Liver (tissue), 9 donors: ENCODE data around the gene HAPLN1. TPM values are rescaled to one million over a fixed set of nuclear protein-coding genes. Genes with fewer than 3 reads are reported as not detected.

Source experiments
- DNase-seq: peaks from one replicate; pipeline ENCODE4 v3.0.0-alpha.2; 2017; ENCODE audit warnings: low spot score
- H3K27ac ChIP-seq, 2 donors: one replicate each; pipeline ENCODE4 v1.7.0; 2013; ENCODE audit warnings: inconsistent platforms in 2 of 2, low read length in 2 of 2, control low read depth in 1 of 2, low read depth in 1 of 2, mild to moderate bottlenecking in 1 of 2
- H3K27me3 ChIP-seq, 4 donors: one replicate each; pipeline versions ENCODE4 v1.6.1 to v1.7.0; 2013; ENCODE audit warnings: low read length in 3 of 4, inconsistent platforms in 1 of 4, mild to moderate bottlenecking in 1 of 4, moderate library complexity in 1 of 4; ENCODE audit not compliant: control insufficient read depth in 4 of 4, insufficient read depth in 4 of 4
- H3K36me3 ChIP-seq, 4 donors: one replicate each; pipeline versions ENCODE4 v1.6.1 to v1.7.0; 2013; ENCODE audit warnings: low read length in 3 of 4, mild to moderate bottlenecking in 3 of 4, low read depth in 1 of 4, moderate library complexity in 1 of 4; ENCODE audit not compliant: control insufficient read depth in 4 of 4, insufficient read depth in 3 of 4
- H3K4me1 ChIP-seq, 4 donors: one replicate each; pipeline versions ENCODE4 v1.6.1 to v1.7.0; 2013; ENCODE audit warnings: low read length in 3 of 4, mild to moderate bottlenecking in 3 of 4, moderate library complexity in 1 of 4; ENCODE audit not compliant: control insufficient read depth in 4 of 4, insufficient read depth in 4 of 4
- H3K4me3 ChIP-seq, 3 donors: one replicate each; pipeline versions ENCODE4 v1.6.1 to v1.7.0; 2013; ENCODE audit warnings: low read length in 3 of 3, control low read depth in 1 of 3, low read depth in 1 of 3, mild to moderate bottlenecking in 1 of 3
- H3K9ac ChIP-seq, 2 donors: one replicate each; pipeline ENCODE4 v1.7.0; 2013; ENCODE audit warnings: low read length in 2 of 2, mild to moderate bottlenecking in 2 of 2, moderate library complexity in 2 of 2, control low read depth in 1 of 2, low read depth in 1 of 2
- H3K9me3 ChIP-seq, 4 donors: one replicate each; pipeline versions ENCODE4 v1.6.1 to v1.7.0; 2013; ENCODE audit warnings: low read length in 3 of 4; ENCODE audit not compliant: control insufficient read depth in 4 of 4
- EGR1 ChIP-seq, 2 donors: IDR thresholded peaks; 2 replicates each; pipeline ENCODE4 v1.6.1; 2016 to 2018; ENCODE audit warnings: antibody characterized with exemption in 2 of 2, low read depth in 2 of 2
- GABPA ChIP-seq, 2 donors: IDR thresholded peaks in 1 of 2; conservative IDR thresholded peaks in 1 of 2; 2 replicates each; pipeline ENCODE4 v1.6.1; 2016; ENCODE audit warnings: antibody characterized with exemption in 2 of 2, mild to moderate bottlenecking in 1 of 2, moderate library complexity in 1 of 2
- HNF4A ChIP-seq, 2 donors: conservative IDR thresholded peaks; 2 replicates each; pipeline ENCODE4 v1.6.1; 2016; ENCODE audit warnings: antibody characterized with exemption in 2 of 2, mild to moderate bottlenecking in 2 of 2
- JUND ChIP-seq, 2 donors: IDR thresholded peaks; 2 replicates each; pipeline ENCODE4 v1.6.1; 2016; ENCODE audit warnings: antibody characterized with exemption in 2 of 2
- NR2F2 ChIP-seq: IDR thresholded peaks from 2 replicates; pipeline ENCODE4 v1.6.1; 2016; ENCODE audit warnings: antibody characterized with exemption
- RAD21 ChIP-seq, 2 donors: IDR thresholded peaks; 2 replicates each; pipeline ENCODE4 v1.6.1; 2016; ENCODE audit warnings: antibody characterized with exemption in 2 of 2, mild to moderate bottlenecking in 2 of 2
- RXRA ChIP-seq, 2 donors: IDR thresholded peaks; 2 replicates each; pipeline ENCODE4 v1.6.1; 2017 to 2018; ENCODE audit warnings: antibody characterized with exemption in 2 of 2, mild to moderate bottlenecking in 1 of 2
- SP1 ChIP-seq: IDR thresholded peaks from 2 replicates; pipeline ENCODE4 v1.6.1; 2018; ENCODE audit warnings: antibody characterized with exemption, mild to moderate bottlenecking
- TAF1 ChIP-seq: conservative IDR thresholded peaks from 2 replicates; pipeline ENCODE4 v1.6.1; 2016; ENCODE audit warnings: antibody characterized with exemption, mild to moderate bottlenecking
- YY1 ChIP-seq: IDR thresholded peaks from 2 replicates; pipeline ENCODE4 v1.6.1; 2016; ENCODE audit warnings: antibody characterized with exemption, mild to moderate bottlenecking
- WGBS: extraction: QIAGEN DNeasy Blood & Tissue Kit; methylation state at CpG from one replicate; pipeline ENCODE4 v1.1.7; 2013; 5-methylcytosine and 5-hydroxymethylcytosine counted together
- polyA plus RNA-seq, 2 donors: library from polyadenylated mRNA; stranded (reverse) in 1 of 2; unstranded in 1 of 2; fragments of 200-250 nt in 1 of 2; fragments of >200 nt in 1 of 2; fragmentation: Nextera tagmentation in 1 of 2; extraction: Ambion mirVana in 1 of 2; gene quantifications; one replicate each; pipeline versions ENCODE4 v1.2.1 to v1.2.3, GENCODE V29; 2013 to 2015
- total RNA-seq, 2 donors: library from RNA; depleted of rRNA; stranded (reverse); fragments of >200 nt; gene quantifications; one replicate each; pipeline ENCODE4 v1.2.3, GENCODE V29; 2014
- TF ChIP-seq, protein P1 (sequence below): IDR thresholded peaks from 2 replicates; pipeline ENCODE4 v1.6.1; 2016; ENCODE audit warnings: antibody characterized with exemption
- TF ChIP-seq, protein P2 (sequence below): fragments of 150-350 bp; IDR thresholded peaks from 2 replicates; pipeline ENCODE4 v1.5.1; 2017; ENCODE audit warnings: improper control_type of control experiment, low read depth, low read length; ENCODE audit not compliant: missing input control
- TF ChIP-seq, protein P3 (sequence below): IDR thresholded peaks from 2 replicates; pipeline ENCODE4 v1.6.1; 2016; ENCODE audit warnings: antibody characterized with exemption, mild to moderate bottlenecking
- TF ChIP-seq, protein P4 (sequence below): IDR thresholded peaks from 2 replicates; pipeline ENCODE4 v1.6.1; 2016; ENCODE audit warnings: antibody characterized with exemption
- TF ChIP-seq, protein P5 (sequence below): IDR thresholded peaks from 2 replicates; pipeline ENCODE4 v1.6.1; 2016; ENCODE audit warnings: antibody characterized with exemption
- donor health status: healthy.
- donor health status: healthy.
- donor health status: healthy.
- donor health status: healthy.
- donor health status: healthy.

HAPLN1 gene
- total and polyA plus RNA-seq, 4 donors = 0.07 to 1.3 TPM; not detected in 2

DNA sequence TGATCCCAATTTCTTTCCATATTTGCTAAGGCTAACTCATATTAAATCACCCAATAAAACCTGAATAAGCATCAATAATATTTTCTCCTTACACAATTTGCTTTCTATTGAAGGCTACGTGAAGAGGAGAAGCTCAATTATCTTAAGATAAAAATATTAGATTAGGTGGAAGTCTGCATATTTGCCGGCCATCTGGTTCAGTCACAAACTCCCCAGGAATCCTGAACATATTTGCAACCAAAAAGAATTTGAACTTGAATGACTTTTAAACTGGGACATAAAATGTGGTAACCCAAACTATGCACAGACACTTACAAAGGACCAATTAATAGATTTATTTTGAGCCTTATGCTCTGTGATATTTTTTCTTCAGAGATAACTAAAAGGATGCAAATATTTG is 92.3 kb downstream of the HAPLN1 start:
- Histone ChIP-seq H3K9me3 (no peaks in the 10 kb centered on the region), H3K36me3 (no peaks in the 10 kb centered on the region), H3K4me1 (no peaks in the 10 kb centered on the region), H3K4me3 (no peak overlapping the region), H3K9ac (no peak overlapping the region), H3K27ac (no peak overlapping the region), H3K27me3 (no peaks in the 10 kb centered on the region)
- DNase-seq = no peak
- WGBS = 64% methylated on average over 2 of the region's 2 CpGs
- TF ChIP-seq GABPA (IDR thresholded peaks at IDR 0.05 in 1 of 2, conservative IDR thresholded peaks at IDR 0.05 in 1 of 2) (no peak), EGR1 (IDR thresholded peaks at IDR 0.05; ENCODE audit: low read depth in 2 of 2) (no peak), SP1 (no peak), TAF1 (no peak)
- TF ChIP-seq, protein P1, sequence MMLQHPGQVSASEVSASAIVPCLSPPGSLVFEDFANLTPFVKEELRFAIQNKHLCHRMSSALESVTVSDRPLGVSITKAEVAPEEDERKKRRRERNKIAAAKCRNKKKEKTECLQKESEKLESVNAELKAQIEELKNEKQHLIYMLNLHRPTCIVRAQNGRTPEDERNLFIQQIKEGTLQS = no peak

DNA sequence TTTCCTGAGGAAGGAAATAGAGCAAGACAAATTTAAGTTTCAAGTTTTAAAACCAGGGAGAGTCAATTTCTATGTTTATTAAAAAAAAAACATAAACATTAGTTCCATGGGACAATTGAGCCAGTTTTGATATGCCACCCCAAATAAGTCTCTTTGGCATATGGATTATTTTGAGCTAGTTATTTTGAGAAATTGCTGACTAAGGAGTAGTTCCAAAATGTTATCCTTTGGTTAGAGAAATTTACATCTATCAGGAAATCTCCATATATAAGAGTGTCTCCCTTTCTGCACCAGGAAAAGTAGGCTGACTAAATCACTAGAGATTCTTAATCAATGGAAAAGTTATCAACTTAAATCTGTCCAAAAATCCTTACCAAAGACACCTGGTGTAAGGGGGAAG is 105.8 kb downstream of the HAPLN1 start:
- H3K27me3 ChIP-seq = no peaks in the 10 kb centered on the region
- no peak for DNase-seq
- no peaks in the 10 kb centered on the region for H3K36me3 ChIP-seq
- no peaks in the 10 kb centered on the region for H3K4me1 ChIP-seq
- no peak for TF ChIP-seq RXRA (IDR thresholded peaks at IDR 0.05)
- TF ChIP-seq, protein P2, sequence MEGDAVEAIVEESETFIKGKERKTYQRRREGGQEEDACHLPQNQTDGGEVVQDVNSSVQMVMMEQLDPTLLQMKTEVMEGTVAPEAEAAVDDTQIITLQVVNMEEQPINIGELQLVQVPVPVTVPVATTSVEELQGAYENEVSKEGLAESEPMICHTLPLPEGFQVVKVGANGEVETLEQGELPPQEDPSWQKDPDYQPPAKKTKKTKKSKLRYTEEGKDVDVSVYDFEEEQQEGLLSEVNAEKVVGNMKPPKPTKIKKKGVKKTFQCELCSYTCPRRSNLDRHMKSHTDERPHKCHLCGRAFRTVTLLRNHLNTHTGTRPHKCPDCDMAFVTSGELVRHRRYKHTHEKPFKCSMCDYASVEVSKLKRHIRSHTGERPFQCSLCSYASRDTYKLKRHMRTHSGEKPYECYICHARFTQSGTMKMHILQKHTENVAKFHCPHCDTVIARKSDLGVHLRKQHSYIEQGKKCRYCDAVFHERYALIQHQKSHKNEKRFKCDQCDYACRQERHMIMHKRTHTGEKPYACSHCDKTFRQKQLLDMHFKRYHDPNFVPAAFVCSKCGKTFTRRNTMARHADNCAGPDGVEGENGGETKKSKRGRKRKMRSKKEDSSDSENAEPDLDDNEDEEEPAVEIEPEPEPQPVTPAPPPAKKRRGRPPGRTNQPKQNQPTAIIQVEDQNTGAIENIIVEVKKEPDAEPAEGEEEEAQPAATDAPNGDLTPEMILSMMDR = no peak
- TF ChIP-seq, protein P3, sequence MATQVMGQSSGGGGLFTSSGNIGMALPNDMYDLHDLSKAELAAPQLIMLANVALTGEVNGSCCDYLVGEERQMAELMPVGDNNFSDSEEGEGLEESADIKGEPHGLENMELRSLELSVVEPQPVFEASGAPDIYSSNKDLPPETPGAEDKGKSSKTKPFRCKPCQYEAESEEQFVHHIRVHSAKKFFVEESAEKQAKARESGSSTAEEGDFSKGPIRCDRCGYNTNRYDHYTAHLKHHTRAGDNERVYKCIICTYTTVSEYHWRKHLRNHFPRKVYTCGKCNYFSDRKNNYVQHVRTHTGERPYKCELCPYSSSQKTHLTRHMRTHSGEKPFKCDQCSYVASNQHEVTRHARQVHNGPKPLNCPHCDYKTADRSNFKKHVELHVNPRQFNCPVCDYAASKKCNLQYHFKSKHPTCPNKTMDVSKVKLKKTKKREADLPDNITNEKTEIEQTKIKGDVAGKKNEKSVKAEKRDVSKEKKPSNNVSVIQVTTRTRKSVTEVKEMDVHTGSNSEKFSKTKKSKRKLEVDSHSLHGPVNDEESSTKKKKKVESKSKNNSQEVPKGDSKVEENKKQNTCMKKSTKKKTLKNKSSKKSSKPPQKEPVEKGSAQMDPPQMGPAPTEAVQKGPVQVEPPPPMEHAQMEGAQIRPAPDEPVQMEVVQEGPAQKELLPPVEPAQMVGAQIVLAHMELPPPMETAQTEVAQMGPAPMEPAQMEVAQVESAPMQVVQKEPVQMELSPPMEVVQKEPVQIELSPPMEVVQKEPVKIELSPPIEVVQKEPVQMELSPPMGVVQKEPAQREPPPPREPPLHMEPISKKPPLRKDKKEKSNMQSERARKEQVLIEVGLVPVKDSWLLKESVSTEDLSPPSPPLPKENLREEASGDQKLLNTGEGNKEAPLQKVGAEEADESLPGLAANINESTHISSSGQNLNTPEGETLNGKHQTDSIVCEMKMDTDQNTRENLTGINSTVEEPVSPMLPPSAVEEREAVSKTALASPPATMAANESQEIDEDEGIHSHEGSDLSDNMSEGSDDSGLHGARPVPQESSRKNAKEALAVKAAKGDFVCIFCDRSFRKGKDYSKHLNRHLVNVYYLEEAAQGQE = no peak
- H3K9ac ChIP-seq = no peak overlapping the region
- no peak overlapping the region for H3K4me3 ChIP-seq
- no peak overlapping the region for H3K27ac ChIP-seq
- peaks cover 0 to 5% (median 3%) of the 10 kb centered on the region in 4 donors for H3K9me3 ChIP-seq

DNA sequence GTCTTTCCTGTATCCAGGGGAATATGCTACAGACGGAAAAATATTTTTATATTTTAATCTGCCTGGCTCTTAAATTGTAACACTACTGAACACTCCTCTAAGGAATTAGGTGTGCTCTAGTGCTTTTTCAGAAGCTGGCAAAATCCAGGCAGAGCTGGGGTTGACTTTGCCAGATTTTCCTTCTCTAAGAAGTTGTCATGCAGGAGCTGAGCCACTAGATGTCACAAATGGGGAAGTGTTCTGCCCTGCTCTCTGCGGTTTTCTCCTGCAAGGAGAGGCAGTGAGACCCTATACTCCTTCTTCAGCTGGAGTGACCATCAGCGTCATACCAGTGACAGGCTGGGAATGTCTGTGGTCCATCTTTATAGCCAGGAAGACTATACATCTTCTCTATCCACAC is 112.5 kb downstream of the HAPLN1 start:
- no peak overlapping the region for H3K4me3 ChIP-seq
- whole genome bisulfite sequencing = 9% methylated on average over 3 of the region's 3 CpGs
- no peak overlapping the region for H3K9ac ChIP-seq
- H3K4me1 ChIP-seq = no peaks in the 10 kb centered on the region
- no peaks in the 10 kb centered on the region for H3K36me3 ChIP-seq
- no peaks in the 10 kb centered on the region for H3K27me3 ChIP-seq
- H3K9me3 ChIP-seq = no peaks in the 10 kb centered on the region
- H3K27ac ChIP-seq = no peak overlapping the region
- no peak for DNase-seq
- TF ChIP-seq, protein P4, sequence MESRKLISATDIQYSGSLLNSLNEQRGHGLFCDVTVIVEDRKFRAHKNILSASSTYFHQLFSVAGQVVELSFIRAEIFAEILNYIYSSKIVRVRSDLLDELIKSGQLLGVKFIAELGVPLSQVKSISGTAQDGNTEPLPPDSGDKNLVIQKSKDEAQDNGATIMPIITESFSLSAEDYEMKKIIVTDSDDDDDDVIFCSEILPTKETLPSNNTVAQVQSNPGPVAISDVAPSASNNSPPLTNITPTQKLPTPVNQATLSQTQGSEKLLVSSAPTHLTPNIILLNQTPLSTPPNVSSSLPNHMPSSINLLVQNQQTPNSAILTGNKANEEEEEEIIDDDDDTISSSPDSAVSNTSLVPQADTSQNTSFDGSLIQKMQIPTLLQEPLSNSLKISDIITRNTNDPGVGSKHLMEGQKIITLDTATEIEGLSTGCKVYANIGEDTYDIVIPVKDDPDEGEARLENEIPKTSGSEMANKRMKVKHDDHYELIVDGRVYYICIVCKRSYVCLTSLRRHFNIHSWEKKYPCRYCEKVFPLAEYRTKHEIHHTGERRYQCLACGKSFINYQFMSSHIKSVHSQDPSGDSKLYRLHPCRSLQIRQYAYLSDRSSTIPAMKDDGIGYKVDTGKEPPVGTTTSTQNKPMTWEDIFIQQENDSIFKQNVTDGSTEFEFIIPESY = no peak
- TF ChIP-seq TAF1 = no peak
- no peak for TF ChIP-seq HNF4A (conservative IDR thresholded peaks at IDR 0.05)
- no peak for TF ChIP-seq RXRA (IDR thresholded peaks at IDR 0.05)
- TF ChIP-seq JUND (IDR thresholded peaks at IDR 0.05) = no peak
- TF ChIP-seq, protein P1 = no peak
- TF ChIP-seq NR2F2 = no peak
- TF ChIP-seq YY1 = no peak
- TF ChIP-seq GABPA (IDR thresholded peaks at IDR 0.05 in 1 of 2, conservative IDR thresholded peaks at IDR 0.05 in 1 of 2) = no peak
- TF ChIP-seq EGR1 (IDR thresholded peaks at IDR 0.05; ENCODE audit: low read depth in 2 of 2) = no peak
- TF ChIP-seq, protein P2 = peak; percentile 39
- TF ChIP-seq, protein P5, sequence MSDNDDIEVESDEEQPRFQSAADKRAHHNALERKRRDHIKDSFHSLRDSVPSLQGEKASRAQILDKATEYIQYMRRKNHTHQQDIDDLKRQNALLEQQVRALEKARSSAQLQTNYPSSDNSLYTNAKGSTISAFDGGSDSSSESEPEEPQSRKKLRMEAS = no peak
- peak; percentile 51 to 72 for TF ChIP-seq RAD21 (IDR thresholded peaks at IDR 0.05)
